Ammon's horn (tissue), 1 donor: ENCODE results near the gene CAP1.

ENCODE experiments used
- DNase-seq: peaks from one replicate; pipeline ENCODE4 v3.0.0-alpha.2; 2016; ENCODE audit warnings: low spot score

The CAP1 gene

GRCh38 chr1:40058453-40059337, 18.2 kb downstream of the CAP1 start:
- no peak for DNase-seq

GRCh38 chr1:40059338-40059959, 18.9 kb downstream of the CAP1 start:
- no peak for DNase-seq

GRCh38 chr1:40059960-40060750, 19.6 kb downstream of the CAP1 start:
- no peak for DNase-seq

GRCh38 chr1:40064797-40065499, 24.4 kb downstream of the CAP1 start:
- no peak for DNase-seq

- no peak for DNase-seq
These were observed 26.5 kb downstream of the CAP1 start for GRCh38 chr1:40067023-40067422.

- no peak for DNase-seq
These were observed 27.3 kb downstream of the CAP1 start for GRCh38 chr1:40067851-40068250.

- no peak for DNase-seq
These were observed 31.6 kb downstream of the CAP1 start for GRCh38 chr1:40072142-40072541.

GRCh38 chr1:40073062-40073461, 32.5 kb downstream of the CAP1 start:
- no peak for DNase-seq

- DNase-seq = no peak
These were observed 34.7 kb downstream of the CAP1 start for GRCh38 chr1:40075266-40075665.

- no peak for DNase-seq
These were observed 36.4 kb downstream of the CAP1 start for GRCh38 chr1:40076895-40077312.

GRCh38 chr1:40078512-40079333, 38.2 kb downstream of the CAP1 start:
- DNase-seq = peak; percentile 67

GRCh38 chr1:40079774-40080400, 39.4 kb downstream of the CAP1 start:
- no peak for DNase-seq

- no peak for DNase-seq
These were observed 41.3 kb downstream of the CAP1 start for GRCh38 chr1:40081871-40082270.

GRCh38 chr1:40084750-40085149, 44.2 kb downstream of the CAP1 start:
- DNase-seq = peak; percentile 79

- DNase-seq = no peak
These were observed 50.3 kb downstream of the CAP1 start for GRCh38 chr1:40090652-40091355.

GRCh38 chr1:40092241-40092640, 51.7 kb downstream of the CAP1 start:
- no peak for DNase-seq

- DNase-seq = no peak
These were observed 52.4 kb downstream of the CAP1 start for GRCh38 chr1:40092706-40093639.

- DNase-seq = no peak
These were observed 54.1 kb downstream of the CAP1 start for GRCh38 chr1:40094466-40095110.
